GM21576 (cell line): ENCODE measurements around the gene DOK1.

ENCODE experiments used
- ATAC-seq: cut with Tn5 transposase; IDR thresholded peaks from one replicate; pipeline ENCODE4 v1.9.1; 2021; ENCODE audit warnings: mild to moderate bottlenecking, moderate library complexity; ENCODE audit not compliant: unreplicated experiment

DOK1 gene

GRCh38 chr2:74597410-74597809, 42.9 kb downstream of the DOK1 start:
- ATAC-seq: no peak

- ATAC-seq: no peak
Observed at GRCh38 chr2:74599676-74600075, 45.2 kb downstream of the DOK1 start.

- no peak for ATAC-seq
Observed at GRCh38 chr2:74602586-74603281, 48.2 kb downstream of the DOK1 start.

- no peak for ATAC-seq
Observed at GRCh38 chr2:74603282-74604000, 48.9 kb downstream of the DOK1 start.

DNA sequence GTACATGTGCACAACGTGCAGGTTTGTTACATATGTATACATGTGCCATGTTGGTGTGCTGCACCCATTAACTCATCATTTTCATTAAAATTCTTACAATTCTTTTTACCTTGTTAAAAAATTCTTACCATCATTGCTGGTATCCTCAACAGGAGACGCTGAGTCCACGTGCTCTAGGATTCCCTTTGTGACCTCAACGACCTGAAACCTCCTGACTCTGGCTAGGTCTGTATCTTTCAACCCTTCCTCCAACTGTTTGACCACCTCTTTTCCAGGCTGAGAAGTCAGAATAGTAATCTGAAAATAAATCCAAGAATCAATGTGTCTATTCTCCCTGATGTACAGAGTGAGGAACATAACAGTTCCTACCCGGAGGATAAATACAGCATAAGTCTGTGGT, 52.4 kb downstream of the DOK1 start:
- no peak for ATAC-seq
